ENCODE results near the gene C1orf35.

C1orf35 gene

GRCh38 chr1:228077565-228078330 lies 25.4 kb downstream of the C1orf35 start:
- DNase-seq = no peak

- DNase-seq = no peak
Measured at GRCh38 chr1:228076796-228077430, 26.2 kb downstream of the C1orf35 start.

GRCh38 chr1:228075801-228076271 lies 27.3 kb downstream of the C1orf35 start:
- DNase-seq = no peak

GRCh38 chr1:228074954-228075730 lies 28.0 kb downstream of the C1orf35 start:
- DNase-seq = no peak

GRCh38 chr1:228073857-228074545 lies 29.1 kb downstream of the C1orf35 start:
- no peak for DNase-seq

- no peak for DNase-seq
Measured at GRCh38 chr1:228073061-228073856, 29.9 kb downstream of the C1orf35 start.

GRCh38 chr1:228072658-228073043 lies 30.5 kb downstream of the C1orf35 start:
- no peak for DNase-seq

- no peak for DNase-seq
Measured at GRCh38 chr1:228071839-228072657, 31.1 kb downstream of the C1orf35 start.

GRCh38 chr1:228070851-228071250 lies 32.3 kb downstream of the C1orf35 start:
- no peak for DNase-seq

- no peak for DNase-seq
Measured at GRCh38 chr1:228070173-228070572, 33.0 kb downstream of the C1orf35 start.

GRCh38 chr1:228068359-228068758 lies 34.8 kb downstream of the C1orf35 start:
- no peak for DNase-seq

- DNase-seq = no peak
Measured at GRCh38 chr1:228066891-228067654, 36.1 kb downstream of the C1orf35 start.

- no peak for DNase-seq
Measured at GRCh38 chr1:228066416-228066815, 36.7 kb downstream of the C1orf35 start.

- DNase-seq = no peak
Measured at GRCh38 chr1:228065543-228066347, 37.4 kb downstream of the C1orf35 start.

- DNase-seq = no peak
Measured at GRCh38 chr1:228064741-228065542, 38.2 kb downstream of the C1orf35 start.

- DNase-seq = no peak
Measured at GRCh38 chr1:228064296-228064695, 38.8 kb downstream of the C1orf35 start.

GRCh38 chr1:228063251-228064191 lies 39.6 kb downstream of the C1orf35 start:
- no peak for DNase-seq

Data from NCI-H1092 (cell line).